Transverse colon (tissue), 4 donors: ENCODE results near the gene AQP6. TPM values are rescaled to one million over a fixed set of nuclear protein-coding genes. Genes with fewer than 3 reads are reported as not detected.

Experiments used
- DNase-seq: peaks from one replicate; pipeline ENCODE4 v3.0.0-alpha.2; 2019
- H3K27ac ChIP-seq, 4 donors: fragments of 200-600 bp; sonication (generic); 2 replicates each; pipeline ENCODE4 v1.5.1; 2016 to 2018; ENCODE audit warnings: inconsistent platforms in 4 of 4
- H3K27me3 ChIP-seq: fragments of 200-600 bp; sonication (generic); 2 replicates; pipeline ENCODE4 v1.5.1; 2017; ENCODE audit warnings: inconsistent platforms
- H3K36me3 ChIP-seq, 4 donors: fragments of 200-600 bp; sonication (generic); 2 replicates each; pipeline ENCODE4 v1.5.1; 2017 to 2019; ENCODE audit warnings: inconsistent platforms in 4 of 4
- H3K4me1 ChIP-seq, 4 donors: fragments of 200-600 bp; sonication (generic); 2 replicates each; pipeline ENCODE4 v1.5.1; 2017 to 2020; ENCODE audit warnings: inconsistent platforms in 4 of 4
- H3K4me3 ChIP-seq, 4 donors: fragments of 200-600 bp; sonication (generic); 1 replicate in 1 of 4; 2 replicates in 3 of 4; pipeline versions ENCODE4 v1.5.1 to v1.6.1; 2017 to 2019; ENCODE audit warnings: inconsistent platforms in 4 of 4
- H3K9me3 ChIP-seq, 2 donors: fragments of 200-600 bp; sonication (generic); 2 replicates each; pipeline ENCODE4 v1.5.1; 2017 to 2019; ENCODE audit warnings: inconsistent platforms in 2 of 2
- EP300 ChIP-seq: sonication (generic); formaldehyde crosslinking; IDR thresholded peaks from one replicate; pipeline ENCODE4 v1.6.1; 2017; ENCODE audit warnings: antibody characterized with exemption, low read depth
- POLR2A ChIP-seq: fragments of 450-650 bp; IDR thresholded peaks from one replicate; pipeline ENCODE4 v1.6.1; 2016; ENCODE audit warnings: antibody characterized with exemption, mild to moderate bottlenecking, moderate library complexity
- POLR2AphosphoS5 ChIP-seq, 3 donors: sonication (generic); formaldehyde crosslinking; IDR thresholded peaks; one replicate each; pipeline ENCODE4 v1.6.1; 2016; ENCODE audit warnings: antibody characterized with exemption in 3 of 3
- WGBS, 2 donors: methylation state at CpG; one replicate each; pipeline ENCODE4 v1.1.5; 2018; ENCODE audit warnings: low coverage in 1 of 2; 5-methylcytosine and 5-hydroxymethylcytosine counted together
- in situ Hi-C, 4 donors: fragments of 200-750 bp; cut with MboI; loops; one replicate each; pipeline versions ENCODE4 v1.15.0 to v1.15.1; 2017; ENCODE audit warnings: low sequenced_read_pairs in 3 of 4, low pct_ligation_motif_present in 1 of 4, low pct_unique_long_range_greater_than_20kb in 1 of 4
- intact Hi-C: fragments of 100-400 bp; cut with DNase I; formaldehyde crosslinking; loops from one replicate; pipeline ENCODE4 v1.15.1; 2023; ENCODE audit warnings: low total_unique reads
- total RNA-seq, 4 donors: library from RNA; depleted of rRNA; stranded (reverse); fragments of >200 nt; gene quantifications; one replicate each; pipeline ENCODE4 v1.1.0, GENCODE V29; 2016
- TF ChIP-seq, protein P1 (sequence below), 5 experiments: fragments of 200-600 bp in 3 of 5; fragments of 450-650 bp in 2 of 5; sonication (generic) in 3 of 5; IDR thresholded peaks; 1 replicate in 2 of 5; 2 replicates in 3 of 5; pipeline ENCODE4 v1.5.1; 2016 to 2017; ENCODE audit warnings: antibody characterized with exemption in 5 of 5, inconsistent platforms in 3 of 5, mild to moderate bottlenecking in 2 of 5, moderate library complexity in 1 of 5

Gene AQP6
- total RNA-seq, 4 donors from 2014 or later = 0.41 TPM; not detected in 3

DNA sequence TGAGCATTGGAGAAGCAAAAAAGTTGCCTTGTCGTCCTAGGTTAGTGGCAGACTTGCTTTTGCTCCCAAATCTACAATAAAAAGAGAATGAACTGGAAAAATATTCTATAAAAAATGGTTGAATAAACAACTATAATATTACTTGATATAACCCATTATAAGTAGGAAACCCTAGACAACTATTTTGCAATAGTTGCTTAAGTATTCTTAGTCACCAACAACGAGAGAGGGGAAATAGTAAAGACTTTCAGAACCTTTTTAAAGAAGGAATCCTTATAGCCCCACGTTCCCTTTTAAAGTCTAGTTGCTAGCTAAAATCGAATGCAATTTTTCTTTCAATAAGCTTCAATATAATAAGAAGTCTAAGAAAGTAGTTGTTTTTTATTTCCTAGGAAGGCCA lies 17.5 kb downstream of the AQP6 start:
- no peak for DNase-seq
- in situ Hi-C loops (no loop called here), intact Hi-C loops (no loop called here)
- Histone ChIP-seq H3K4me1 (peaks cover 0 to 11% (median 0%) of the 10 kb centered on the region in 4 donors), H3K27me3 (no peaks in the 10 kb centered on the region), H3K27ac (peak overlapping the region in 1 of 4 donors; percentile 13), H3K4me3 (no peak overlapping the region), H3K9me3 (no peaks in the 10 kb centered on the region), H3K36me3 (peaks cover 0 to 31% (median 5%) of the 10 kb centered on the region in 4 donors)
- 77 to 85% methylated on average over 4 of the region's 4 CpGs for WGBS, 2 donors
- TF ChIP-seq EP300 (no peak), POLR2AphosphoS5 (IDR thresholded peaks at IDR 0.05) (no peak), POLR2A (no peak)
- TF ChIP-seq, protein P1, sequence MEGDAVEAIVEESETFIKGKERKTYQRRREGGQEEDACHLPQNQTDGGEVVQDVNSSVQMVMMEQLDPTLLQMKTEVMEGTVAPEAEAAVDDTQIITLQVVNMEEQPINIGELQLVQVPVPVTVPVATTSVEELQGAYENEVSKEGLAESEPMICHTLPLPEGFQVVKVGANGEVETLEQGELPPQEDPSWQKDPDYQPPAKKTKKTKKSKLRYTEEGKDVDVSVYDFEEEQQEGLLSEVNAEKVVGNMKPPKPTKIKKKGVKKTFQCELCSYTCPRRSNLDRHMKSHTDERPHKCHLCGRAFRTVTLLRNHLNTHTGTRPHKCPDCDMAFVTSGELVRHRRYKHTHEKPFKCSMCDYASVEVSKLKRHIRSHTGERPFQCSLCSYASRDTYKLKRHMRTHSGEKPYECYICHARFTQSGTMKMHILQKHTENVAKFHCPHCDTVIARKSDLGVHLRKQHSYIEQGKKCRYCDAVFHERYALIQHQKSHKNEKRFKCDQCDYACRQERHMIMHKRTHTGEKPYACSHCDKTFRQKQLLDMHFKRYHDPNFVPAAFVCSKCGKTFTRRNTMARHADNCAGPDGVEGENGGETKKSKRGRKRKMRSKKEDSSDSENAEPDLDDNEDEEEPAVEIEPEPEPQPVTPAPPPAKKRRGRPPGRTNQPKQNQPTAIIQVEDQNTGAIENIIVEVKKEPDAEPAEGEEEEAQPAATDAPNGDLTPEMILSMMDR (IDR thresholded peaks at IDR 0.05) = no peak

DNA sequence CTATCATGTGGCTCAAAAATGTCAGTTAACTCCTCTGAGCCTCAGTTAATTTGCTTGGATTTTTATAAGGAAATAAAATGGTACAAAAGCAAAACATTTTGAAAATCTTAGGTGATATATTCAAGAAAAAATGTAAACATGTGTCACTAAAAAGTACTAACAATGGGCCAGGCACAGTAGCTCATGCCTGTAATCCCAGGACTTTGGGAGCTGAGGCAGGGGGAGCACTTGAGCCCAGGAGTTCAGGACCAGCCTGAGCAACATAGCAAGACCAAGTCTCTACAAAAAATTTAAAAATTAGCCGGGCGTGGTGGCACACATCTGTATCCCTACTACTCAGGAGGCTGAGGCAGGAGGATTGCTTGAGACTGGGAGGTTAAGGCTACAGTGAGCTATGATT lies 25.7 kb downstream of the AQP6 start:
- 80 to 95% methylated on average over 1 to 2 of the region's 2 CpGs for WGBS, 2 donors
- Histone ChIP-seq H3K9me3 (no peaks in the 10 kb centered on the region), H3K27me3 (no peaks in the 10 kb centered on the region), H3K27ac (no peak overlapping the region), H3K4me1 (no peaks in the 10 kb centered on the region), H3K36me3 (peaks cover 0 to 39% (median 9%) of the 10 kb centered on the region in 4 donors), H3K4me3 (no peak overlapping the region)
- TF ChIP-seq, protein P1 (IDR thresholded peaks at IDR 0.05) = no peak
- TF ChIP-seq POLR2AphosphoS5 (IDR thresholded peaks at IDR 0.05) (no peak), POLR2A (no peak), EP300 (no peak)
- in situ Hi-C loops = no loop called here
- intact Hi-C loops = no loop called here
- no peak for DNase-seq

DNA sequence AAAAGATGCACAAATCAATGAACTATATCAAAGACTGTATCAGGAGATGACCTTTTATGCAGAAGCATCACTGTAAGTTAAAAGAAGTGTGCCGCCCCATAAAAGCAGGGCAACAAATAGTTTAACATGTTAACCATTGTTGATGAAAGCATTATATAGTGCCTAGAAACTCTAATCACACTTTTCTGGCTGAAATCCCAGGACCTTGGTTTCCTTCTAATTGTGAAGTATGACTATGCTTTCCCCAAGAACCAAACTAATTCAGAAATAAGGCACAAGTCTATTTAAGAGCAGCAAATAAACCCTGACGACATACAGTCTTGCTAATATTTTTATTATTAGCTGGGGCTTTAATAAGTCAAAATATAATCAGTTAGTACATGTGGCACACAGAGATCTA lies 30.8 kb downstream of the AQP6 start:
- Histone ChIP-seq H3K9me3 (no peaks in the 10 kb centered on the region), H3K4me3 (no peak overlapping the region), H3K4me1 (peaks cover 3 to 21% (median 11%) of the 10 kb centered on the region in 4 donors), H3K36me3 (peaks cover 0 to 22% (median under 1%) of the 10 kb centered on the region in 4 donors), H3K27ac (peak overlapping the region in 2 of 4 donors; percentile 61 to 73), H3K27me3 (no peaks in the 10 kb centered on the region)
- 56 to 77% methylated on average over 2 of the region's 2 CpGs for WGBS, 2 donors
- in situ Hi-C loops (no loop called here), intact Hi-C loops (no loop called here)
- TF ChIP-seq POLR2A (no peak), EP300 (no peak), POLR2AphosphoS5 (IDR thresholded peaks at IDR 0.05) (no peak)
- TF ChIP-seq, protein P1 (IDR thresholded peaks at IDR 0.05) = no peak
- DNase-seq = no peak

DNA sequence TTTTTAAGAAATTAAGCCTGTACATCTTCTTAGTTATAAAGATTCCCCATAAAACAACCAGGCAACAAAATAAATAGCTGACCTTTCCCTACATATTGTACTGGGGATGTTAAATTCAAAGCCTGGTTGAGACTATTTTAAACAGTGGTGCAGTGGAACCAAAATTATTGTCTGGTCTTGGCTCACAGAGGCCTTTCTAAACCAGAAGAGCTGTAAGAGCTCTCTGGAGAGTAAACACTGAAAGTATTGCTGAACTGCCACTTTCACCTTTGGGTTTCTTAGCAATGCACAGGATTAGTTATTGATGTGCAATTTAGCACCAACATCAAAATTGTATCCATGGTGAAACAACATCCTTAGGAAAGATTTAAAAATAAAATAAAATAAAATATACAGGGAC lies 31.9 kb downstream of the AQP6 start:
- intact Hi-C loops = no loop called here
- in situ Hi-C loops = no loop called here
- peaks cover 3 to 21% (median 11%) of the 10 kb centered on the region in 4 donors for H3K4me1 ChIP-seq

DNA sequence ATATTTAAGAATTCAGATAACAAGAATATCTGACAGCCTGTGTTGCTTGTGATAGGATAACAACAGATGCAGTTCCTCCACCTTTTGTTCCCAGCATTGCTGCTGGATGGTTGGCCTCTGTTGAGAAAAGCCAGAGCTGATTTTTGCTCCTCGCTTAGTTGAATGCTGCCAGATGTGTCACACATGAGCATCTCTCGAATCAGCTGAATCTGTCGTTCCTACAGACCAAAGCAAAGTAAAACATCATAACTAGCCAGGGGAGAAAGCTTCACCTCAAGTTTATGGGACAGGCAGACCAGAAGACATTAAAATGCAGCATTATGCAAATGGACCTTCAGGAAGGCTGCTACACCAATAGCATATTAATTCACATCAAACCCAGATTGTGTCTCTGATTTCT lies 32.4 kb downstream of the AQP6 start:
- TF ChIP-seq, protein P1 (IDR thresholded peaks at IDR 0.05) = no peak
- peak in 1 of 3 donors; percentile 35 for TF ChIP-seq POLR2AphosphoS5 (IDR thresholded peaks at IDR 0.05)
- no peak for TF ChIP-seq EP300
- Histone ChIP-seq H3K27ac (peak overlapping the region; percentile 29 to 73 (median 58)), H3K27me3 (no peaks in the 10 kb centered on the region), H3K36me3 (peaks cover 0 to 14% (median 0%) of the 10 kb centered on the region in 4 donors), H3K4me3 (no peak overlapping the region), H3K9me3 (no peaks in the 10 kb centered on the region), H3K4me1 (peaks cover 3 to 21% (median 11%) of the 10 kb centered on the region in 4 donors)
- in situ Hi-C loops (no loop called here), intact Hi-C loops (no loop called here)
- WGBS, 2 donors = 63 to 100% methylated on average over 1 to 3 of the region's 3 CpGs
- DNase-seq = no peak

More for the DNA sequence above, 31.9 kb downstream of the AQP6 start:
- no peaks in the 10 kb centered on the region for H3K27me3 ChIP-seq
- H3K9me3 ChIP-seq = no peaks in the 10 kb centered on the region
- H3K27ac ChIP-seq = peak overlapping the region; percentile 29 to 73 (median 58)
- TF ChIP-seq POLR2AphosphoS5 (IDR thresholded peaks at IDR 0.05) = no peak
- peaks cover 0 to 14% (median 0%) of the 10 kb centered on the region in 4 donors for H3K36me3 ChIP-seq
- DNase-seq = no peak
- no peak overlapping the region for H3K4me3 ChIP-seq
